Measurements from ENCODE around the gene KNDC1.

The KNDC1 gene

DNA sequence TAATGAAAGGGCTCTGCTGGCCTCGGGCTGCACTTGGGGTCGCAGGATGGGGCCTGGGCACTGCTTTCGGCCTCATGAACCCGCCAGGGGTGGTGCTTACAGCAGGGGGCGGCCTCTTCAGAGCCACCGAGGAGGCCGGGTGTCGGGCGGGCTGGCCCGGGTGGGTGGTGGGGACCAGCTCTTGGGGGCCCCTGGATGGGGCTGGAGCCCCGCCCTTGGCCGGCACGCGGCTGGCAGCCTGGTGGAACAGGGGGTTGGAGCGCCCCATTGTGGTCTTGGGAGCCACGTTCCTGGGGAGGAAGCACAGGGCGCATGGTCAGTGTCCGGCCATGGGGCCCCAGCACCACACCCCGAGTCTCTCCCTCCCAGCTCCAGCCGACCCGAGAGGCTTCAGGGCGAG is 107.8 kb downstream of the KNDC1 start:
- TF ChIP-seq, protein P1, sequence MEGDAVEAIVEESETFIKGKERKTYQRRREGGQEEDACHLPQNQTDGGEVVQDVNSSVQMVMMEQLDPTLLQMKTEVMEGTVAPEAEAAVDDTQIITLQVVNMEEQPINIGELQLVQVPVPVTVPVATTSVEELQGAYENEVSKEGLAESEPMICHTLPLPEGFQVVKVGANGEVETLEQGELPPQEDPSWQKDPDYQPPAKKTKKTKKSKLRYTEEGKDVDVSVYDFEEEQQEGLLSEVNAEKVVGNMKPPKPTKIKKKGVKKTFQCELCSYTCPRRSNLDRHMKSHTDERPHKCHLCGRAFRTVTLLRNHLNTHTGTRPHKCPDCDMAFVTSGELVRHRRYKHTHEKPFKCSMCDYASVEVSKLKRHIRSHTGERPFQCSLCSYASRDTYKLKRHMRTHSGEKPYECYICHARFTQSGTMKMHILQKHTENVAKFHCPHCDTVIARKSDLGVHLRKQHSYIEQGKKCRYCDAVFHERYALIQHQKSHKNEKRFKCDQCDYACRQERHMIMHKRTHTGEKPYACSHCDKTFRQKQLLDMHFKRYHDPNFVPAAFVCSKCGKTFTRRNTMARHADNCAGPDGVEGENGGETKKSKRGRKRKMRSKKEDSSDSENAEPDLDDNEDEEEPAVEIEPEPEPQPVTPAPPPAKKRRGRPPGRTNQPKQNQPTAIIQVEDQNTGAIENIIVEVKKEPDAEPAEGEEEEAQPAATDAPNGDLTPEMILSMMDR (IDR thresholded peaks at IDR 0.05; ENCODE audit: low read depth, low read length, missing control alignments) = no peak
- no peak for DNase-seq (ENCODE audit: low read depth)
- no peak overlapping the region for H3K4me3 ChIP-seq (ENCODE audit: low read depth, low read length)

DNA sequence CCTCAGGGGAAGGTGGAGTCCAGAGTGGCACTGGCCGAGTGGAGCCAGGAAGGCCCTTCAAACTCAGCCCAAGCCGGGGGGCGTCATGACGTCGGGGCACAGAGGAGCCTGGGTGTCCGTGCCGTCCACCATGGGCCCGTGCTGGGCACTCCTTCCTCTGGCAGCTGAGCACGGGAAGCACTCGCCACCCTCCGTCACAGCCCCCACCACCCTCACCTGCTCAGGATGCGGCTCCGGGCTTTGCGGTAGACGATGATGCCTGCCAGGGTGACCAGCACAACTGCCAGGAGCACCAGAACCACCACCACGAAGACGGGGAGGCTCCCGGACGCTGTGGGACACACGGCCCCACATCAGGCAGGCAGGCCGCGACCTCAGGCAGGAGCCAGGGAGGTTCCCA is 108.5 kb downstream of the KNDC1 start:
- H3K4me3 ChIP-seq (ENCODE audit: low read depth, low read length) = no peak overlapping the region
- no peak for DNase-seq (ENCODE audit: low read depth)
- TF ChIP-seq, protein P1 (IDR thresholded peaks at IDR 0.05; ENCODE audit: low read depth, low read length, missing control alignments) = no peak

DNA sequence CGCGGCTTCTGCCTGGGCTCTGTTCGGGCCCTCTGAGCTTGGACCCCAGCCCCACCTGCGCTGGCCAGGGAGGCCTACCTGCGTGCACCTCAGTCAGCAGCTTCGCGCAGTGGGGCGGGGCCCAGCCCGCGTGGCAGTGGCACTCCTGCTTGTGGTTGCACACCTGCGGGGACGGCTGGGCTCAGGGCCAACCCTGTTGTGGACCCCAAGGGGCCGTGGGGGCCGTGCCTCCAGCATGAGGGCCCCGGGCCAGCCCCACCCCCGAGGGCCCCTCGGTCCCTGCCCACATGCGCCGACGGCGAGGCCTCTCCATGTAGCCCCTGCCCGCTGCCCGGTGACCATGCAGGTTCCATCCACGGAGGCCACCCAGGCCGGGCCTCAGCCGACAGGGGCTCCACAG is 109.3 kb downstream of the KNDC1 start:
- TF ChIP-seq, protein P1 (IDR thresholded peaks at IDR 0.05; ENCODE audit: low read depth, low read length, missing control alignments) = no peak
- H3K4me3 ChIP-seq (ENCODE audit: low read depth, low read length) = no peak overlapping the region
- no peak for DNase-seq (ENCODE audit: low read depth)

DNA sequence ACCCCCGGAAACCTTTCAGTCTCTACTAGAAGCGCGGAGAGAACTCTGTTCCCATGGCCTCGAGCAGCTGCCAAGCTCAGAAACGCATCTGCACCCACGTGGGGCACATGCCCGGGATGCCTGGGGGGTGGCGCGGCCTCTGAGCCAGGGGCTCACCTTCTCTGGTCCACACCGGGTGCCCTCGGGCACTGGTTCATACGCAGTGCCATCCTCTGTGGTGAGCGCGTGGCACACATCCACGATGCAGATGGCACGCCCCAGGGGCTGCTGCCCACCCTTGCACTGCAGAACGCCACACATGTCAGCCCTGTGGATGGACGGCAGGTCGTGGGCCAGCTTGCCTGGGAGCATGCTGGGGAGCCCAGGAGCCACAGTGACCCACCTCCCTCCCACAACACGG is 110.2 kb downstream of the KNDC1 start:
- no peak overlapping the region for H3K4me3 ChIP-seq (ENCODE audit: low read depth, low read length)
- TF ChIP-seq, protein P1 (IDR thresholded peaks at IDR 0.05; ENCODE audit: low read depth, low read length, missing control alignments) = no peak
- DNase-seq (ENCODE audit: low read depth) = no peak

DNA sequence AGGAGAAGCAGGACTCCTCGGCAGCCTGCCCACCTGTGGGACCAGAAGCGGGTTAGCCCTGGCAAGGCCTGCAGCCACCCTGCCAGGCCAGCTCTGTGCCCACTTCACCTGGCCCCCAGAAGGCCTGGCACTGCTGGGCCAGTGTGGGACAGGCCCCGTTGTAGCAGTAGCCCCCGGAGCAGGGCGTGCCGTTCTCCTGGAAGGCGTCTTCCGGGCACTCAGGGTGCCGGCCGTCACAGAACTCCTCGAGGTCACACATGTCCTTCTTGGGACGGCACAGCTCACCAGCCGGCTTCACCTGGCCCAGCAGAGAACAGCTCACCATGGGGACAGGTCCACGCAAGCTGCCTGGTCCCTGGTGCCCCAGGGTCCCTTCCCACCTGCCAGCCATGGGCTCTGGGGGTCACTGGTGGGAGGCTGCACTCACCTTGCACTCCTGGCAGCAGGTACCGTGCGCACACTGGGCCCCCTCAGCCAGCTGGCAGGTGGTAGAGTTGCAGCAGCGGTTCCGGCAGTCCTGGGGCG is 110.8 kb downstream of the KNDC1 start:
- TF ChIP-seq, protein P1 (IDR thresholded peaks at IDR 0.05; ENCODE audit: low read depth, low read length, missing control alignments) = no peak
- H3K4me3 ChIP-seq (ENCODE audit: low read depth, low read length) = no peak overlapping the region
- DNase-seq (ENCODE audit: low read depth) = no peak

DNA sequence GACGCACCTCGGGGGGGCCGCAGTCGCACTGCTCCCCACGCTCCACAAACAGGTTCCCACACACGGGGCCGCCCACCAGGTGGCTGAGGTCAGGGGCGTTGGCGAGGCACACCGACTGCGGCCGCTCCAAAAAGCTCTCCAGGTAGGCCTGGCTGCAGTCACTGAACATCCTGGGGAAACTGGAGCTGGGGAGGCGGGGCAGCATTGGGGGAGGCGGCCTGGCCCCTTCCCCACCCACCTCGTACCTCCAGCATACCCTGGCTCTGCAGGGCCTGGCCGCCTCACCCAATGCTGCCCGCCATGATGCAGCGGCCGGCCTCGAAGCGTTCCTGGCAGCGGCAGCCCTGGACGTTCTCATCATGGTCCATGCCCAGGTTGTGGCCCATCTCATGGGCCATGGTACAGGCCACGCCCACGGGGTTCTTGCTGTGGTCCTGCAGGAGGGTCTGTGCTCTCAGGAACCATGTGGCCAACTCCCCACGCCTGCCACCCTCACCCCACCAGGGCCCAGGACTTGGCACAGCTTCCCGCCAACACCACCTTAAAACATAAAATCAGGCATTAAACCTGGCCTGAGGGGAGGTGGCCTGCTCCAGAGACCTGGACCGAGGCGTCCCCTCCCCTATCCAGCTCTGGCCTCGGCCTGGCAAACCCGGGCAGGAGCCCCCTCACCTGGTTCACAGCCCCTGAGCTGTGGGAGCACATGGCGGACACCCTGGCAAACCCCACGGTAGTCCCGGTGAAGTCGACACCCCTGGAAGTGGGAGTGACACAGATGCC is 111.7 kb downstream of the KNDC1 start:
- TF ChIP-seq, protein P1 (IDR thresholded peaks at IDR 0.05; ENCODE audit: low read depth, low read length, missing control alignments) = no peak
- H3K4me3 ChIP-seq (ENCODE audit: low read depth, low read length) = no peak overlapping the region
- no peak for DNase-seq (ENCODE audit: low read depth)
